MM.1S (cell line): ENCODE results near the gene ATXN10.

Source experiments
- CTCF ChIP-seq: fragments of 300-600 bp; sonication (generic); IDR thresholded peaks from 2 replicates; pipeline ENCODE4 v1.5.1; 2016; ENCODE audit warnings: antibody characterized with exemption, low read length, mixed read lengths
- EZH2 ChIP-seq: fragments of 300-600 bp; sonication (generic); optimal IDR thresholded peaks from 2 replicates; pipeline ENCODE3; 2017; ENCODE audit warnings: low read depth, mild to moderate bottlenecking, antibody characterized with exemption, low read length, mixed read lengths
- EZH2phosphoT487 ChIP-seq: fragments of 300-600 bp; sonication (generic); IDR thresholded peaks from 2 replicates; pipeline ENCODE4 v1.6.1; 2018; ENCODE audit warnings: antibody characterized with exemption, low read length

DNA sequence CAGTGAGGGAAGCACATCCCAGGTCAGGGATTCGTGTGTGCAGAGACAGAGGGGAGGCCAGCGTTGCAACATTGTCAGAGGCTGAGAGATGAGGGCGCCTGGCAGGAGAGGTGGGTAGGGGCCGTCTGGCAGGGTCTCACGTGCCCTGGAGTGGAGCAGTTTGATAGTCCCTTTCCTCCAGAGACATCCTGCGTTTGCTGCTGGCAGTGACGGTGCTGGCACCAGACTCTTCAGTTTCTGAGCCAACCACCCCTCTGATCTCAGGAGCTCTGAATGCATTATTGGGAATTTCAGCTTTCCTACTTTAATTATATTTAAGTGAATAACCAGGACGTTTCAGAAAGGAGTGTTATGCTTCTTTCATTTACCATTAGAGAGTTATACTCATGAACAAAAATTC is 168.8 kb downstream of the ATXN10 start:
- TF ChIP-seq CTCF (no peak), EZH2 (no peak), EZH2phosphoT487 (no peak)
